DND-41 (cell line): Measurements from ENCODE around the gene TNC.

Experiments used
- ATAC-seq: fragments of 200-7000 bp; cut with Tn5 transposase; 3 replicates; pipeline ENCODE4 v1.9.1; 2021; ENCODE audit warnings: low read depth; ENCODE audit not compliant: insufficient read depth
- DNase-seq: peaks from one replicate; pipeline ENCODE4 v3.0.0-alpha.2; 2020
- H2AFZ ChIP-seq: 2 replicates; pipeline ENCODE4 v1.6.0; 2012; ENCODE audit warnings: low read depth, low read length
- H3K27ac ChIP-seq: 2 replicates; pipeline ENCODE4 v1.5.1; 2012; ENCODE audit warnings: low read length, inconsistent platforms
- H3K27me3 ChIP-seq: fragments of 200-600 bp; sonication (generic); 2 replicates; pipeline ENCODE4 v1.6.0; 2012; ENCODE audit warnings: low read length, mild to moderate bottlenecking, inconsistent platforms; ENCODE audit not compliant: insufficient read depth, poor library complexity
- H3K36me3 ChIP-seq: 2 replicates; pipeline ENCODE4 v1.5.1; 2012; ENCODE audit warnings: low read length, inconsistent platforms; ENCODE audit not compliant: insufficient read depth
- H3K4me1 ChIP-seq: 2 replicates; pipeline ENCODE4 v1.5.1; 2012; ENCODE audit warnings: mild to moderate bottlenecking, low read length; ENCODE audit not compliant: insufficient read depth
- H3K4me2 ChIP-seq: 2 replicates; pipeline ENCODE4 v1.6.0; 2012; ENCODE audit warnings: mild to moderate bottlenecking, moderate library complexity, low read length, inconsistent platforms; ENCODE audit not compliant: insufficient read depth
- H3K4me3 ChIP-seq, 2 experiments: fragments of 200-600 bp in 1 of 2; shearing (Covaris generic) in 1 of 2; 2 replicates each; pipeline ENCODE4 v1.5.1; 2012 to 2016; ENCODE audit warnings: inconsistent platforms in 2 of 2, low read length in 2 of 2, mild to moderate bottlenecking in 2 of 2, low read depth in 1 of 2, moderate library complexity in 1 of 2
- H3K79me2 ChIP-seq: 2 replicates; pipeline ENCODE4 v1.6.0; 2012; ENCODE audit warnings: low read length, inconsistent platforms; ENCODE audit not compliant: insufficient read depth
- H3K9ac ChIP-seq: 2 replicates; pipeline ENCODE4 v1.6.0; 2012; ENCODE audit warnings: low read depth, mild to moderate bottlenecking, inconsistent platforms, low read length, moderate library complexity
- H3K9me3 ChIP-seq: 2 replicates; pipeline ENCODE4 v1.5.1; 2012; ENCODE audit warnings: low read length, moderate library complexity, mild to moderate bottlenecking, inconsistent platforms; ENCODE audit not compliant: insufficient read depth, severe bottlenecking
- H4K20me1 ChIP-seq: 2 replicates; pipeline ENCODE4 v1.6.0; 2012; ENCODE audit warnings: low read length; ENCODE audit not compliant: insufficient read depth
- CTCF ChIP-seq: IDR thresholded peaks from 2 replicates; pipeline ENCODE4 v1.5.1; 2012; ENCODE audit warnings: borderline replicate concordance, low read length, moderate library complexity, mild to moderate bottlenecking; ENCODE audit not compliant: poor library complexity, severe bottlenecking; ENCODE audit errors: extremely low read depth
- EZH2 ChIP-seq: IDR thresholded peaks from 3 replicates; pipeline ENCODE4 v1.6.1; 2012; ENCODE audit warnings: borderline replicate concordance, low read depth, mild to moderate bottlenecking, moderate library complexity, low read length, inconsistent platforms; ENCODE audit not compliant: severe bottlenecking

TNC gene

GRCh38 chr9:115016344-115016743 lies 101.6 kb downstream of the TNC start:
- ATAC-seq (no peak), DNase-seq (no peak)
- no peaks in the 10 kb centered on the region for H3K27me3 ChIP-seq
- no peaks in the 10 kb centered on the region for H3K9me3 ChIP-seq
- H3K4me3 ChIP-seq: no peak overlapping the region
- no peaks in the 10 kb centered on the region for H4K20me1 ChIP-seq
- no peaks in the 10 kb centered on the region for H3K36me3 ChIP-seq
- H3K9ac ChIP-seq: no peak overlapping the region
- TF ChIP-seq CTCF: no peak
- TF ChIP-seq EZH2: no peak
- no peaks in the 10 kb centered on the region for H3K79me2 ChIP-seq
- no peak overlapping the region for H3K27ac ChIP-seq
- H3K4me2 ChIP-seq: no peak overlapping the region
- peaks cover 14% of the 10 kb centered on the region for H3K4me1 ChIP-seq
- H2AFZ ChIP-seq: no peak overlapping the region

- no peaks in the 10 kb centered on the region for H3K27me3 ChIP-seq
- H3K4me2 ChIP-seq: no peak overlapping the region
- no peaks in the 10 kb centered on the region for H3K36me3 ChIP-seq
- H3K4me3 ChIP-seq: no peak overlapping the region
- H4K20me1 ChIP-seq: no peaks in the 10 kb centered on the region
- peak; percentile 25 for DNase-seq
- H3K9ac ChIP-seq: no peak overlapping the region
- peaks cover 17% of the 10 kb centered on the region for H3K4me1 ChIP-seq
- no peaks in the 10 kb centered on the region for H3K79me2 ChIP-seq
- no peak for TF ChIP-seq EZH2
- peak; percentile 72 for TF ChIP-seq CTCF
- no peaks in the 10 kb centered on the region for H3K9me3 ChIP-seq
- no peak overlapping the region for H3K27ac ChIP-seq
- no peak overlapping the region for H2AFZ ChIP-seq
- peak; percentile 45; the same call in 1 of the 3 replicates for ATAC-seq
These were observed 102.8 kb downstream of the TNC start for GRCh38 chr9:115015018-115015635.

- peaks cover 17% of the 10 kb centered on the region for H3K4me1 ChIP-seq
- H3K4me2 ChIP-seq: no peak overlapping the region
- no peak overlapping the region for H3K4me3 ChIP-seq
- TF ChIP-seq EZH2 (no peak), CTCF (no peak)
- no peak overlapping the region; the same call in 1 of the 2 replicates for H2AFZ ChIP-seq
- no peak for DNase-seq
- H3K9me3 ChIP-seq: no peaks in the 10 kb centered on the region
- no peaks in the 10 kb centered on the region for H3K79me2 ChIP-seq
- no peaks in the 10 kb centered on the region for H3K27me3 ChIP-seq
- peak overlapping the region; percentile 11; the same call in 1 of the 2 replicates for H3K27ac ChIP-seq
- no peaks in the 10 kb centered on the region for H4K20me1 ChIP-seq
- no peaks in the 10 kb centered on the region for H3K36me3 ChIP-seq
- H3K9ac ChIP-seq: no peak overlapping the region
- ATAC-seq: no peak
These were observed 103.5 kb downstream of the TNC start for GRCh38 chr9:115014438-115014837.

GRCh38 chr9:115013998-115014397 lies 104.0 kb downstream of the TNC start:
- Histone ChIP-seq H3K36me3 (no peaks in the 10 kb centered on the region), H3K4me3 (no peak overlapping the region), H3K27ac (peak overlapping the region; percentile 51), H3K4me1 (peaks cover 17% of the 10 kb centered on the region), H3K4me2 (no peak overlapping the region), H3K9ac (no peak overlapping the region), H3K27me3 (no peaks in the 10 kb centered on the region), H4K20me1 (no peaks in the 10 kb centered on the region), H3K9me3 (no peaks in the 10 kb centered on the region), H2AFZ (peak overlapping the region; percentile 43; the same call in 1 of the 2 replicates), H3K79me2 (no peaks in the 10 kb centered on the region)
- DNase-seq (peak; percentile 78), ATAC-seq (peak; percentile 94)
- TF ChIP-seq CTCF (peak; percentile 80), EZH2 (no peak)
